ENCODE measurements around the gene BCAS1.

BCAS1 gene

DNA sequence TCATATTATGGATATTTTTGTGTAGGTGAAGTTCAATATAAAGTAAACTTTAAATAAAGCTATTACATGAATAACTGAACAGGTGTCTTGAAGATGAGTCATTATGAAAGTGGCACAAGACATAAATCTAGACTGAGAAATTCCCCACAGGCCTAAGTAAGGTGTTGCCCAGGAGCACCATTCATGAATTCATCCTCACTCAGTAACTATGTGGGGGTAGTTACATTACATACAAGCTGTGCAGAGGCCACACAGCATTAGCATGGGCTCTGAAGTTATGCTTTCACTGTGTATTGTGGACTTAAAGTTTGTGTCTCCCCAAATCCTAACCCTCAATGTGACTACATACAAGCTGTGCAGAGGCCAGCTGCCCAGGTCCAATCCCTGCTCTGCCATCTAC, 65.9 kb downstream of the BCAS1 start:
- no peak overlapping the region for H3K9ac ChIP-seq (ENCODE audit: insufficient read length, low read depth)

DNA sequence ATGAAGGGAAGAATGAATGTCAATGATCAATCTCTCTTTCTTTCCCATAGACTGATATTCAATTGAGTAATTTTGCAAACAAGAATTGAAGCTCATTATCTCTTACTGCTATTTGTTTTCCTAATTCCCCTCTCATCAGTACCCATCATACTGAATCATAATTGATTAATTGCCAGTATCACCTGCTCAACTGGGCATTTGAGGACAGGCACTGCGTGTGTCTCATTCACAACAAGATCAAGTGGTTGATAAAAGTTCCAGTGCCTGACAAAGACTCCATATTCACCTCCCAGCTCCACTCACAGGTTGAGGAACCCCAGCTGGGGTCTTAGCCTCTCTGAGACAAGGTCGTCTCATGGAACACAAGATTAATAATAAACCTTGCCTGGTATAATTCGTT, 67.7 kb downstream of the BCAS1 start:
- Histone ChIP-seq H3K9me3 (ENCODE audit: insufficient read depth, low read length) (peaks cover 9% of the 10 kb centered on the region; the same call in 1 of the 2 replicates), H3K4me1 (ENCODE audit: insufficient read depth, insufficient read length) (no peaks in the 10 kb centered on the region), H3K9ac (ENCODE audit: insufficient read length, low read depth) (no peak overlapping the region), H3K4me3 (ENCODE audit: insufficient read length, low read depth) (no peak overlapping the region), H3K27me3 (ENCODE audit: insufficient read depth, insufficient read length) (no peaks in the 10 kb centered on the region), H3K36me3 (ENCODE audit: insufficient read depth, insufficient read length, low read length) (no peaks in the 10 kb centered on the region)
- DNase-seq (ENCODE audit: low read depth, low spot score) = no peak
- TF ChIP-seq ZNF274 (IDR thresholded peaks at IDR 0.05; ENCODE audit: low read depth, low read length) (no peak), YY1 (IDR thresholded peaks at IDR 0.05; ENCODE audit: insufficient read depth, insufficient read length) (no peak), SUZ12 (IDR thresholded peaks at IDR 0.05; ENCODE audit: extremely low read depth, insufficient read depth, insufficient read length) (no peak)

More for the DNA sequence above, 65.9 kb downstream of the BCAS1 start:
- no peaks in the 10 kb centered on the region for H3K36me3 ChIP-seq (ENCODE audit: insufficient read depth, insufficient read length, low read length)
- peaks cover 9% of the 10 kb centered on the region; the same call in 1 of the 2 replicates for H3K9me3 ChIP-seq (ENCODE audit: insufficient read depth, low read length)
- H3K27me3 ChIP-seq (ENCODE audit: insufficient read depth, insufficient read length) = no peaks in the 10 kb centered on the region
- no peaks in the 10 kb centered on the region for H3K4me1 ChIP-seq (ENCODE audit: insufficient read depth, insufficient read length)
- no peak overlapping the region for H3K4me3 ChIP-seq (ENCODE audit: insufficient read length, low read depth)
- no peak for DNase-seq (ENCODE audit: low read depth, low spot score)
- TF ChIP-seq YY1 (IDR thresholded peaks at IDR 0.05; ENCODE audit: insufficient read depth, insufficient read length) (no peak), SUZ12 (IDR thresholded peaks at IDR 0.05; ENCODE audit: extremely low read depth, insufficient read depth, insufficient read length) (no peak), ZNF274 (IDR thresholded peaks at IDR 0.05; ENCODE audit: low read depth, low read length) (no peak)

GRCh38 chr20:54002056-54002575, 68.3 kb downstream of the BCAS1 start:
- H3K36me3 ChIP-seq (ENCODE audit: insufficient read depth, insufficient read length, low read length) = no peaks in the 10 kb centered on the region
- TF ChIP-seq ZNF274 (IDR thresholded peaks at IDR 0.05; ENCODE audit: low read depth, low read length) (no peak), YY1 (IDR thresholded peaks at IDR 0.05; ENCODE audit: insufficient read depth, insufficient read length) (no peak), SUZ12 (IDR thresholded peaks at IDR 0.05; ENCODE audit: extremely low read depth, insufficient read depth, insufficient read length) (no peak)
- peaks cover 9% of the 10 kb centered on the region; the same call in 1 of the 2 replicates for H3K9me3 ChIP-seq (ENCODE audit: insufficient read depth, low read length)
- H3K4me1 ChIP-seq (ENCODE audit: insufficient read depth, insufficient read length) = no peaks in the 10 kb centered on the region
- H3K4me3 ChIP-seq (ENCODE audit: insufficient read length, low read depth) = no peak overlapping the region
- no peak for DNase-seq (ENCODE audit: low read depth, low spot score)
- H3K9ac ChIP-seq (ENCODE audit: insufficient read length, low read depth) = no peak overlapping the region
- H3K27me3 ChIP-seq (ENCODE audit: insufficient read depth, insufficient read length) = no peaks in the 10 kb centered on the region

- Histone ChIP-seq H3K9me3 (ENCODE audit: insufficient read depth, low read length) (peaks cover 9% of the 10 kb centered on the region; the same call in 1 of the 2 replicates), H3K27me3 (ENCODE audit: insufficient read depth, insufficient read length) (no peaks in the 10 kb centered on the region), H3K36me3 (ENCODE audit: insufficient read depth, insufficient read length, low read length) (no peaks in the 10 kb centered on the region), H3K4me1 (ENCODE audit: insufficient read depth, insufficient read length) (no peaks in the 10 kb centered on the region), H3K4me3 (ENCODE audit: insufficient read length, low read depth) (no peak overlapping the region), H3K9ac (ENCODE audit: insufficient read length, low read depth) (no peak overlapping the region)
- DNase-seq (ENCODE audit: low read depth, low spot score) = no peak
- TF ChIP-seq ZNF274 (IDR thresholded peaks at IDR 0.05; ENCODE audit: low read depth, low read length) (no peak), SUZ12 (IDR thresholded peaks at IDR 0.05; ENCODE audit: extremely low read depth, insufficient read depth, insufficient read length) (no peak), YY1 (IDR thresholded peaks at IDR 0.05; ENCODE audit: insufficient read depth, insufficient read length) (no peak)
Measured at GRCh38 chr20:54000914-54001313, 69.5 kb downstream of the BCAS1 start.

- H3K4me1 ChIP-seq (ENCODE audit: insufficient read depth, insufficient read length) = no peaks in the 10 kb centered on the region
- TF ChIP-seq YY1 (IDR thresholded peaks at IDR 0.05; ENCODE audit: insufficient read depth, insufficient read length) (no peak), SUZ12 (IDR thresholded peaks at IDR 0.05; ENCODE audit: extremely low read depth, insufficient read depth, insufficient read length) (no peak), ZNF274 (IDR thresholded peaks at IDR 0.05; ENCODE audit: low read depth, low read length) (no peak)
- no peaks in the 10 kb centered on the region for H3K36me3 ChIP-seq (ENCODE audit: insufficient read depth, insufficient read length, low read length)
- H3K9me3 ChIP-seq (ENCODE audit: insufficient read depth, low read length) = peaks cover 9% of the 10 kb centered on the region; the same call in 1 of the 2 replicates
- H3K4me3 ChIP-seq (ENCODE audit: insufficient read length, low read depth) = no peak overlapping the region
- no peak overlapping the region for H3K9ac ChIP-seq (ENCODE audit: insufficient read length, low read depth)
- no peak for DNase-seq (ENCODE audit: low read depth, low spot score)
- no peaks in the 10 kb centered on the region for H3K27me3 ChIP-seq (ENCODE audit: insufficient read depth, insufficient read length)
Measured at GRCh38 chr20:54000262-54000661, 70.1 kb downstream of the BCAS1 start.

GRCh38 chr20:53999077-53999476, 71.3 kb downstream of the BCAS1 start:
- Histone ChIP-seq H3K9me3 (ENCODE audit: insufficient read depth, low read length) (peaks cover 9% of the 10 kb centered on the region; the same call in 1 of the 2 replicates), H3K9ac (ENCODE audit: insufficient read length, low read depth) (no peak overlapping the region), H3K4me1 (ENCODE audit: insufficient read depth, insufficient read length) (no peaks in the 10 kb centered on the region), H3K4me3 (ENCODE audit: insufficient read length, low read depth) (no peak overlapping the region), H3K36me3 (ENCODE audit: insufficient read depth, insufficient read length, low read length) (no peaks in the 10 kb centered on the region), H3K27me3 (ENCODE audit: insufficient read depth, insufficient read length) (no peaks in the 10 kb centered on the region)
- no peak for DNase-seq (ENCODE audit: low read depth, low spot score)
- TF ChIP-seq YY1 (IDR thresholded peaks at IDR 0.05; ENCODE audit: insufficient read depth, insufficient read length) (no peak), SUZ12 (IDR thresholded peaks at IDR 0.05; ENCODE audit: extremely low read depth, insufficient read depth, insufficient read length) (no peak), ZNF274 (IDR thresholded peaks at IDR 0.05; ENCODE audit: low read depth, low read length) (no peak)

- Histone ChIP-seq H3K4me1 (ENCODE audit: insufficient read depth, insufficient read length) (no peaks in the 10 kb centered on the region), H3K27me3 (ENCODE audit: insufficient read depth, insufficient read length) (no peaks in the 10 kb centered on the region), H3K36me3 (ENCODE audit: insufficient read depth, insufficient read length, low read length) (no peaks in the 10 kb centered on the region), H3K9me3 (ENCODE audit: insufficient read depth, low read length) (peaks cover 9% of the 10 kb centered on the region; the same call in 1 of the 2 replicates), H3K4me3 (ENCODE audit: insufficient read length, low read depth) (no peak overlapping the region), H3K9ac (ENCODE audit: insufficient read length, low read depth) (no peak overlapping the region)
- TF ChIP-seq ZNF274 (IDR thresholded peaks at IDR 0.05; ENCODE audit: low read depth, low read length) = no peak
- no peak for TF ChIP-seq YY1 (IDR thresholded peaks at IDR 0.05; ENCODE audit: insufficient read depth, insufficient read length)
- TF ChIP-seq SUZ12 (IDR thresholded peaks at IDR 0.05; ENCODE audit: extremely low read depth, insufficient read depth, insufficient read length) = no peak
- no peak for DNase-seq (ENCODE audit: low read depth, low spot score)
Measured at GRCh38 chr20:53996584-53997486, 73.6 kb downstream of the BCAS1 start.

Measured in NT2/D1 (cell line).